ENCODE measurements around the gene LPP.

DNA sequence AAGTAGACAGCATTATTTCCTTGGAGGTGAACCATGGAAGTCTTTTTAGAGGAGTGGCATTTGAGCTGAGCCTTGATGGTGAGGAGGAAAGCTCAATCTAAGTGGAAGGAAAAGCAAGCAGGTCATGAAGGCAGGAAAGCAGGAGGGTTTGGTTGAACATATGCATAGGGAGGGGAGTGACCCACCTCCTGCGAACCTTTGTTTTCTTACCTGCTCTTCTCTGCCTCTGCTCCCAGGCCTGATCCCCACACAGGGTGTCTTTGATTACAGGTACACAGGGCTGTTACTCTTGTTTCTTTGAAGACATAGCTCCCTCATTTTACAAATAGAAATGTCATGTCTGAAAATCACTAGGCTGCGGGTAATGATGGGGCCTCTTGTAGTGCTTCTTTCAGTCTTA, 769.7 kb downstream of the LPP start:
- TF ChIP-seq POLR2A (IDR thresholded peaks at IDR 0.05): no peak
- TF ChIP-seq, protein P1, sequence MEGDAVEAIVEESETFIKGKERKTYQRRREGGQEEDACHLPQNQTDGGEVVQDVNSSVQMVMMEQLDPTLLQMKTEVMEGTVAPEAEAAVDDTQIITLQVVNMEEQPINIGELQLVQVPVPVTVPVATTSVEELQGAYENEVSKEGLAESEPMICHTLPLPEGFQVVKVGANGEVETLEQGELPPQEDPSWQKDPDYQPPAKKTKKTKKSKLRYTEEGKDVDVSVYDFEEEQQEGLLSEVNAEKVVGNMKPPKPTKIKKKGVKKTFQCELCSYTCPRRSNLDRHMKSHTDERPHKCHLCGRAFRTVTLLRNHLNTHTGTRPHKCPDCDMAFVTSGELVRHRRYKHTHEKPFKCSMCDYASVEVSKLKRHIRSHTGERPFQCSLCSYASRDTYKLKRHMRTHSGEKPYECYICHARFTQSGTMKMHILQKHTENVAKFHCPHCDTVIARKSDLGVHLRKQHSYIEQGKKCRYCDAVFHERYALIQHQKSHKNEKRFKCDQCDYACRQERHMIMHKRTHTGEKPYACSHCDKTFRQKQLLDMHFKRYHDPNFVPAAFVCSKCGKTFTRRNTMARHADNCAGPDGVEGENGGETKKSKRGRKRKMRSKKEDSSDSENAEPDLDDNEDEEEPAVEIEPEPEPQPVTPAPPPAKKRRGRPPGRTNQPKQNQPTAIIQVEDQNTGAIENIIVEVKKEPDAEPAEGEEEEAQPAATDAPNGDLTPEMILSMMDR (IDR thresholded peaks at IDR 0.05): no peak

All from Peyer's patch (tissue), 4 donors.